Measurements from ENCODE around the gene PLG. TPM values are rescaled to one million over a fixed set of nuclear protein-coding genes. Genes with fewer than 3 reads are reported as not detected.

PLG gene
- total RNA-seq, 1 experiment from 2014 or later = not detected

GRCh38 chr6:160789263-160790027 lies 87.4 kb downstream of the PLG start:
- Histone ChIP-seq H3K36me3 (ENCODE audit: insufficient read depth, low read length, poor library complexity, severe bottlenecking) (no peaks in the 10 kb centered on the region), H3K4me3 (ENCODE audit: low read depth, low read length, poor library complexity, severe bottlenecking) (no peak overlapping the region), H3K27ac (ENCODE audit: low read depth, low read length, poor library complexity, severe bottlenecking) (no peak overlapping the region), H3K9me3 (ENCODE audit: low read depth, low read length, poor library complexity, severe bottlenecking) (no peaks in the 10 kb centered on the region), H3K4me1 (ENCODE audit: insufficient read depth, low read length, poor library complexity, severe bottlenecking) (no peaks in the 10 kb centered on the region), H3K27me3 (replicated peaks; ENCODE audit: insufficient read depth, low read depth, low read length, poor library complexity) (no peaks in the 10 kb centered on the region)
- CTCF ChIA-PET = no interaction called here
- DNase-seq (ENCODE audit: low spot score) = no peak
- TF ChIP-seq CTCF (conservative IDR thresholded peaks at IDR 0.05; ENCODE audit: low read depth, low read length) (no peak), EZH2 (IDR thresholded peaks at IDR 0.05; ENCODE audit: borderline replicate concordance, low read depth, low read length, poor library complexity, severe bottlenecking) (no peak)
- no TSS peak for BruUV-seq (replicated peaks)
- POLR2A ChIA-PET (ENCODE audit: low non-redundant PET) = no interaction called here
- intact Hi-C loops (cut with micrococcal nuclease; ENCODE audit: unreplicated experiment) = no loop called here

- POLR2A ChIA-PET (ENCODE audit: low non-redundant PET) = no interaction called here
- Histone ChIP-seq H3K27ac (ENCODE audit: low read depth, low read length, poor library complexity, severe bottlenecking) (no peak overlapping the region), H3K9me3 (ENCODE audit: low read depth, low read length, poor library complexity, severe bottlenecking) (no peaks in the 10 kb centered on the region), H3K4me1 (ENCODE audit: insufficient read depth, low read length, poor library complexity, severe bottlenecking) (no peaks in the 10 kb centered on the region), H3K4me3 (ENCODE audit: low read depth, low read length, poor library complexity, severe bottlenecking) (no peak overlapping the region), H3K27me3 (replicated peaks; ENCODE audit: insufficient read depth, low read depth, low read length, poor library complexity) (no peaks in the 10 kb centered on the region), H3K36me3 (ENCODE audit: insufficient read depth, low read length, poor library complexity, severe bottlenecking) (no peaks in the 10 kb centered on the region)
- no peak for DNase-seq (ENCODE audit: low spot score)
- intact Hi-C loops (cut with micrococcal nuclease; ENCODE audit: unreplicated experiment) = no loop called here
- TF ChIP-seq CTCF (conservative IDR thresholded peaks at IDR 0.05; ENCODE audit: low read depth, low read length) = no peak
- no TSS peak for BruUV-seq (replicated peaks)
- CTCF ChIA-PET = no interaction called here
These were observed 88.2 kb downstream of the PLG start for GRCh38 chr6:160790028-160790792.

GRCh38 chr6:160791459-160791858 lies 89.4 kb downstream of the PLG start:
- no peaks in the 10 kb centered on the region for H3K36me3 ChIP-seq (ENCODE audit: insufficient read depth, low read length, poor library complexity, severe bottlenecking)
- no peaks in the 10 kb centered on the region for H3K4me1 ChIP-seq (ENCODE audit: insufficient read depth, low read length, poor library complexity, severe bottlenecking)
- CTCF ChIA-PET = no interaction called here
- intact Hi-C loops (cut with micrococcal nuclease; ENCODE audit: unreplicated experiment) = no loop called here
- POLR2A ChIA-PET (ENCODE audit: low non-redundant PET) = no interaction called here
- TF ChIP-seq CTCF (conservative IDR thresholded peaks at IDR 0.05; ENCODE audit: low read depth, low read length) = no peak
- no peak for TF ChIP-seq EZH2 (IDR thresholded peaks at IDR 0.05; ENCODE audit: borderline replicate concordance, low read depth, low read length, poor library complexity, severe bottlenecking)
- H3K9me3 ChIP-seq (ENCODE audit: low read depth, low read length, poor library complexity, severe bottlenecking) = no peaks in the 10 kb centered on the region
- H3K4me3 ChIP-seq (ENCODE audit: low read depth, low read length, poor library complexity, severe bottlenecking) = no peak overlapping the region
- no peaks in the 10 kb centered on the region for H3K27me3 ChIP-seq (replicated peaks; ENCODE audit: insufficient read depth, low read depth, low read length, poor library complexity)
- BruUV-seq (replicated peaks) = no TSS peak
- no peak overlapping the region for H3K27ac ChIP-seq (ENCODE audit: low read depth, low read length, poor library complexity, severe bottlenecking)
- DNase-seq (ENCODE audit: low spot score) = no peak
